GM18498 (cell line): ENCODE measurements around the gene LZTFL1.
A peak's percentile ranks its signal among the peaks of the same experiment; 100 is the strongest.

Experiments used
- ATAC-seq: cut with Tn5 transposase; IDR thresholded peaks from one replicate; pipeline ENCODE4 v1.9.1; 2021; ENCODE audit warnings: mild to moderate bottlenecking, moderate library complexity; ENCODE audit not compliant: unreplicated experiment

LZTFL1 gene, protein sequence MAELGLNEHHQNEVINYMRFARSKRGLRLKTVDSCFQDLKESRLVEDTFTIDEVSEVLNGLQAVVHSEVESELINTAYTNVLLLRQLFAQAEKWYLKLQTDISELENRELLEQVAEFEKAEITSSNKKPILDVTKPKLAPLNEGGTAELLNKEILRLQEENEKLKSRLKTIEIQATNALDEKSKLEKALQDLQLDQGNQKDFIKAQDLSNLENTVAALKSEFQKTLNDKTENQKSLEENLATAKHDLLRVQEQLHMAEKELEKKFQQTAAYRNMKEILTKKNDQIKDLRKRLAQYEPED

DNA sequence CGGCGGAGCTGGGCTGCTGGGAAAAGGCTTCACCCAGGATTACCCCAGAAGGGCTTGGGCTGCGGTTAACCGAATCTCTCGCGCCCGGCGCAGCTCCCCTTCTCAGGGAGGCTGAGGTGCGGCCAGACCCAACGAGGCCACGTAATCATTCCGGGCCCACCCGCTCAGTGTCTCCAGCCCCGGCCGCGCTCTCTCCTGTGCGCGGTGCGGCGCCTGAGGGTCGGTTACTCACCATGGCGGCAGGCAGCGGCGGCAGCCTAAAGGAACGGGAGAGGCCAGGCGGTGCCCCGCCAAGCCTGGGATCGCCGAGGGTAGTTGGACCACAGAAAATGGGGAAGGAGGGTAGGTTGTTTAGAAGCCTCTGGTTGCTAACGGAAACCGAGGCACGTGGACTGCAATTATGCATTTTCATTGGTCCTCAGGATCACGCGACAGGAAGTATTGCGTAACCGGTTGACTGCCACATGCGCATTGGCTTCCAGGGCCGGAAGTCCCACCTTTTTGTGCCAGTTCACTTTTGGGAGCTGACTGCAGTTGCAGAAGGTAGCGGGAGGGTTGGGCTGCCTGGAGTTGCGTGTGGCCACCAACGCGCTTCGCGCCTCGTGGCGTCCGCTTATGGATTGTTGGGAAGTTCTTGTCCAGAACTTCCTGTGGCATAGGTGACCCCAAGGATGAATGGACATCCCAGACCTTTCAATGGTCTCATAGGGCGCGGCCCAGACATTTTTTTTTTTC is at the start of gene LZTFL1:
Gene LZTFL1 (minus strand): TSS at position 363 of the 735 bp plus-strand sequence. CDS start 128 bp downstream, at position 235.
- ATAC-seq, result peak; percentile 98

DNA sequence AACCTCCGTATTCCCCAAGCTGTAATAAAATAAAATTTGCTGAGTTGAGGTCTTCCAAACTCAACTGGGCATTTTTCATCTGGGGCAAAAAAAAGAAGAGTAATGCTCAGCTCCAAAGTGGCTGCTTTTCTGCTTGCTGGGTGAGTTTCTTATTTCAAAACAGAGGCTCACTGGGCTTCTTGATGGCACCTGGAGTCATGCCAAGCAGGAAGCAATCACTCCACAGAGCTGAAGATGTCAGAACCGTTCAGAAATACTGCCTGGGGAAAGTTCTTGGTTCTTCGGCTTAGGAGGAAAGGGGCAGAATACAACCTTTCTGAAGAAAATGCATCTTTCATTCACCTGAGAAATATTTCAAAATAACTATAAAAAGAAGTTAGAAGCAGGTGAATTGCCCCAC is 48.5 kb upstream of the LZTFL1 start:
- no peak for ATAC-seq

DNA sequence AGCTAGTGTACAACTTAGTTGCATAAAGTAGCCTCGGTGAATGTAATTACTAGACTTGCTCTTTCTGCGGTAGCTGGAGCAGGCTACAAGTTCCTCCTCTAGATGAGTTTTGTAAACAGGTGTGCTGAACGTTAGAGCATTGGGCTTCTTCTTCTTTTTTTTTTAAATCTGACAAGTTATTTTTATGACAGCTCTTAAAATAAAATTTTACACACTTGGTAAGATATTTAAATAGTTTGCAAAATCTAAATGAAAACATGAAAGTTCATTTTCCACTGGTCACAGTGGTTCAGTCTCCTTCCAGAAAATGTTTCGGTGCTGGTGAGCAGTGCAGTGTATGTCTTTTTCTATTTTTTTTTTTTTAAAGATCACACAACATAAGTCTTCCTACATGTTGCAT is 47.4 kb upstream of the LZTFL1 start:
- no peak for ATAC-seq

DNA sequence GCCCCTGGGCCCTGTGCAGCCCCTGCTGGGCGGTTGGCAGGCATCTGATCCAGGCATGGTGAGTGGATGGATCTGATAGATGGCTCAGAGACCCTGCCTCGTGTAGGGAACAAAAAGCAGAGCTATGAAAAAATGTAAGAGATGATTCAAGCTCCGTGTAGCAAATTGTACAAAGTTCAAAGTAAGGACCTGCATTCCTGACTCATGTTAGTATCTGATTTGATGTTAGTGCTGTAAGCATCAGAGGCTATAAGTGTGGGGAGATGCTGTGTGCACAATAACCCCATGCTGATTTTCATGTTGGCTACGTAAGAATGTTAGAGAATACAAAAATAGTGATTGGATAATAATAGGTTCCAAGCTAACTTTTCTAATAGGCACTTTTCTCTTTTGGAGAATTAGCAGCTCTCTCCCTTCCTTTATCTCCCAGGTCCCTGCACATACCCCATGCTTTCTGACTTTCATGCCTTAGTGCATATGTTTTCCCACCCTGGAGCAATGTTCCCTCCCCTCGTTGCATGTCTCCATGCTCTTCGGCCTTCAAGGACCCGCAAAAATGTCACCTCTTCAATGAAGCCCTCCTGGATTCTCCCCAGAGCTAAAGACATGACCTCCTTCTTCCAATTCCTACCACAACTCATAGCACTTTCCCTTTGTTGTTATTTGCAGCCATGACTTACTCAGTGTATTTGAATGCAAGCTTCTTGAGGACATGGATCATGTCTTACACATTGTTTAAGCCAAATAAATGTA is 46.0 kb upstream of the LZTFL1 start:
- ATAC-seq, result no peak

DNA sequence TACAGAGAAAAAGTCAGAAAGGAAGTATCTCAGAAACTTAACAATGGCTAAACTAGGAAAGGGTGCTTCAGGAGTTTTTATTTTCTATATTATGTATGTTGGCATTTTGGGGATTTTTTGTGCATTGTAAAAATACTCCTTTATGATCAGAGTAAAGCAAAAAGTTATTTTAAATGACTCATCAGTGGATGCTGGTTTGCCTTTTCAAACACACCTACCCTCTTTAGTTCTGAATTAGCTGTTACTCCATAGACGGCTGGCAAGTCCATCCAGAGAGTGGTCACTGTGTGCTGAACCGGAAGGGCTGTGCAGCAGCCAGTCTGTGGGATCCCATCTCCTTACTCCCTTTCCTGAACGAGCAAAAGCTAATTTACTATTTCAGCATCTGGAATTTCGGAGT is 45.4 kb upstream of the LZTFL1 start:
- ATAC-seq, result no peak

DNA sequence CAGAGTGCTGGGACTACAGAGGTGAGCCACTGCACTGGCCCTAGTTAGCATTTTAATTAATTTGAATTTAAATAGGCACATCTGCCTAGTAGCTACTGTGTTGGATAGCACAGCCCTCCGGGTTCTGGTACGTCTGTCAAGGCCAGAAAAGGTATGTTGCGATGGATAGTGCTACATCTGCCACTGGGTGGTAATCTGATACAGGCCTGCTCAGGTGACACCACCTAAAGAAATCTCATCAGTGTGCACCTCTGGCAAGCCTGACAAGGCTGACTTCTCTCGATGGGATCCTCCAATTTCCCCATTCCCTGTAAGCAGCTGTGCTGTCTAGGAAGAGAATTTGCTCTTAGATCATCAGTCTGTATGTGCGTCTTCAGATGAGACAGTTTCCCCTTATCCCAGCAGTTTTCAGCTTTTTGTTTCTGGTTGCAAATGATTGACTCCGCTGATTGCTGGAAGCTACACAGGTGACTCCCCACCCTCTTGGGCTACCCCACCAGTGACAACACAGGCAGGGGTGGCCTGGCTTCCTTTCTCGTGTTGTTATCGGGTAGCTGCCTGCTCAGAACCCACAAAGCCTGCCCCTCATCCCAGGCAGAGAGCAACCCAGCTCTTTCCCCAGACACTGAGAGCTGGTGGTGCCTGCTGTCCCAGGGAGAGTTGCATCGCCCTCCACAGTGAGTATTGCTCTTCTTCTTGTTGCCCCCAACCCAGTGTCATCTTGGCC is 44.2 kb upstream of the LZTFL1 start, which contains the start of gene CCR9:
Gene CCR9 (plus strand): TSS at position 565 of the 727 bp plus-strand sequence. CDS start 8,391 bp downstream, outside the sequence.
- no peak for ATAC-seq

DNA sequence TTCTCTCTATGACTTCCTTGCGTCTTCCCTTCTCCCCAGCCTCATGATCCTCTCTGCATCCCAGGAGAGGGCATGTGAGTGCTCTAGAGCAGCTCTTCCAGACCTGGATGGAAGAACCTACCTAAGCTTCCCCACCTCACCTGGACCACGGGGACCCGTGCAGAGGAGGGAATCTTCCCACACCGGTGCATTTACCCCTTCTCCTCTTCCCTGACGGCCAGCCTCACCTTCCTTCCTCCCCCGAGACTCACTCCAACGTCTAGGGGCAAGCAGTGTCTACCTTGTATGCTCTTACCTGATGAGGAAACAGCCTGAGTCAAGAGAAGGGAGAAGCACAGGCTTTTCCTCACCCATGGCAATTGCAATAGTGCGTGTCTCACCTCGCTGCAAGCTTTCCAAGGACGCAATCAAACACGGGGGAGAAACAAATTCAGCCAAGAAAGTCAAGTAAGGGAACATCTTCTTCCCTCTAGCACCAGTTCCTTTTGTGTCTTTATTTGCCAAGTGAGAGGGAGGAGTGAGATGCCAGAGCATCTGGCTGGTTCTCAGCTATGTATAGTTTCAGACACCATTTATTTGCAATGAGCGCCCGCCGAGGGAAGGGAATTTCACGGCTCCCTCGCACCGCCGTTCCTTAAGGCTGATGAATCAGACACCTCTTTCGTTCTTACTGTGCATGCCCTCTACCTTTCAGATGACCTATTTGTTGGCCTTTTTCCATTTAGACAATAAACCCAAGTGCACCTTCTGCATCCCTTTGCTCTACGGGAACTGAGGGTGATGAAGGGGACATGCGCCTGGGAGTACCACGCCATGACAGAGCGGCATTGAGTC is 42.7 kb upstream of the LZTFL1 start:
- ATAC-seq, result no peak

DNA sequence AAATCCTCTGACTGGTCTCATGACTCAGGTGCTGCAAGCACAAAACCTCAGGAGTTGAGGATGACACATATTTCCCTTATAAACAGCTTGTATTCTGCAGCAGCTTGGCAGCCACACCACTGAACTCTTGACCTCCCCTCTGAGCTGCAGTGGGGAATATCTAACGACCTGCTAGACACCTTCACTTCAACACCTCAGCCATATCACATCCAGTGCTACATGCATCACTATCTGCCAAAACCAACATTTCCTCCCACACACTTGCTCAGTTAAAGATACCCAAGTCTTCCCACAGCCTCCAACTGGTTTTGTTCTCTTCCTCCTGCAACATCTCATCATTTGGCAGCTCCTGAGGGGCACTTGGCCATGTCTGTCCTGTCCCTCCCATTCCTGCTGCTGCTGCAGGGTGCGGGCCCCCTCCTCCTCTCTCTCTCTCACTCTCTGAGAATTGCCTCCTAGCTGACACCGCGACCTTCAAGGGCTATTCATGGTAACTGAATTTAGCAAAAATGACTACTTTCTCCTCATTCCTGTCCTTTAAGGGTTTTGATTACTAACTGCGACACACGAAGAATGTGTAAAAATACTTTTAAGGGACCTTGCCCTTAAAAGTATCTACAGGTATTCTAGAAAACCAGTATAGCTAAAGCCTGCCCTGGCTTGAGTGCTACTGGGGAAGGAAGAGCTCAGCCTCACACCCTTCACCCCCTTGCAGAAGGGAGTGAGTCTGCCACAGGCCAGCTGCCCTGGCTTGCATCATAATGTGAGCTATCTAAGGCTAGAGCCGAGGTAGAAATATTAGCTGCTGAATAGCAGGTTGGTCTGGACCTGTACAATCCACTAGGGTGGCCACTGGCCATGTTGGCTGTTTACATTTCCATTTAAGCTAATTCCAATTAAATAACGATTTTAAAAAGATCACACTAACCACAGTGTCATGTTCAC is 39.4 kb upstream of the LZTFL1 start:
- no peak for ATAC-seq

DNA sequence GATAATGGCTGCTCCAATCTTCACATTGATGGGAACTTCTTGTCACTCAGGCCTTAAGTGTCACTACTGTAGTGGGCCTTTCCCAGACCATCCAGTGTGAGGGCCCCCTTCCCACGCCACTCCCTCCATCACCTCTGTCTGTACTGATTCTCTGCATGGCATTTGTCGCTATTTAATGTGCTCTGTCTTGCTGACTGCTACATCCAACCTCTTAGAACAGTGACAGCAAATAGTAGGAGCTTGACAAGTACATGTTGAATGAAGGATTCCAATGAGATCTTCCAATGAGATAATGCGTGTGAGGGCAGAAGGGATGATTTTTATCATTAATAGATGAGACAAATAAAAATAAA is 38.8 kb upstream of the LZTFL1 start:
- no peak for ATAC-seq

DNA sequence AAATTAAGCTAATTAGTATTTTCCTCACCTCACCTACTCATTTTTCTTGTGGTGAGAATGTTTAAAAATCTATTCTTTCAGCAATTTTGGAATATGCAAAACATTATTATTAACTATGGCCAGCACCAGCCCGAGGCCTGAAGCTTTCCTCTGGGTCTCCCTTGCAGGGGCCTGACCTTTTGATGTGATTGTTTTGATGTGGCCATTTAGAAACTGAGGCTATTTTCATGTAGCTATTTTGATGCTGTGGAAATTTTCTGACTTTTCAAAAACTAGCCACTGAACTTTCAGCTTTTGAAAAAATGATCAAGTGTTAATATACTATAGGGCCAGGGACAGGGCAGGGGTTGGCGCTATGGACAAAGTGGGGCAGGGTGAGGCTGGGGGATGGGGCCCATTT is 36.2 kb upstream of the LZTFL1 start:
- no peak for ATAC-seq

DNA sequence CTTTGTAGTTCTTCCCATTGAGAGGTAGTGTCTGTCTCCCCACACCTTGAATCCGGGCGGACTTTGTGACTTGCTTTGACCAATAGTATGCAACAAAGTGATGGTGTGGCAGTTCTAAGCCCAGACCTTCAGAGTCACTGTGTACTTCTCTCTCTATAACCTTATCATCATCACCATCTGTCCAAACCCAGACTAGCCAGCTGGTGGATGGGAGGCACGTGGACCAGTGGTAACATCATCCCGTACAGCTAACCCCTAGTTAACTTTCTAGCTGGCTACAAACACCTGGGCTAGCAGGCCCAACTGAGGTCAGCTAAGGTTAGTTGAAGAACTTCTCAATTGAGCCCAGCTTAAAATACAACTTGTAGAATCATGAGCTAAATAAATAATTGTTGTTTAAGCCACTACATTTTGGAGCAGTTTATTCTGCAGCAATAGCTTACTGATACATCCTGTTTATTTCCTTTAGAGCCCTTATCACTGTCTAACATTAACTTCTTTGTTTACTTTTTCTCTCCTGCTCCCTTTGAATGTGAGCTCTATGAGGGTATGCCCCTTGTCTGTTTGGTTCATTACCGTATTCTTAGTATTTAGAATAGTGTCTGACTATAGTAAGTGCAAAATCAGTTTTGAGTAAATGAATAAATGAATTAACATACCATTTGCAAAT is 32.9 kb upstream of the LZTFL1 start:
- no peak for ATAC-seq

DNA sequence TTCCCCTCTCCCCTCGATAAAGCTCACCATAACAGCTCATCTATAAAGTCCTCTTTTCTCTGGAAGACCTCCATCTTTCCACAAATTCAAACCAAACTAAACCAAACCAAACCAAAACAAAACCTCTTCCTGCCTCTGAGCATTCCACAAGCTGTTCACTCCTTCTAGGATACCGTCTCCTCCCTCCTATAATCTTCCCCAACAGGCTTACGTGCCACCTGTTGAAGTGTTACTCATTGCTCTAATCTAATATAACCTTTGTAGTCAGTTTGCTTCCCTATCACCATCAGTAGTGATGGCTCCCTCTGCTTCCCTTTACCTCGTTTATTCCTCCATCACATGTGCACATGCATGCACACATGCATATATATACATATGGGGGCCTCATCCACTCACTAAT is 31.7 kb upstream of the LZTFL1 start:
- ATAC-seq, result no peak

DNA sequence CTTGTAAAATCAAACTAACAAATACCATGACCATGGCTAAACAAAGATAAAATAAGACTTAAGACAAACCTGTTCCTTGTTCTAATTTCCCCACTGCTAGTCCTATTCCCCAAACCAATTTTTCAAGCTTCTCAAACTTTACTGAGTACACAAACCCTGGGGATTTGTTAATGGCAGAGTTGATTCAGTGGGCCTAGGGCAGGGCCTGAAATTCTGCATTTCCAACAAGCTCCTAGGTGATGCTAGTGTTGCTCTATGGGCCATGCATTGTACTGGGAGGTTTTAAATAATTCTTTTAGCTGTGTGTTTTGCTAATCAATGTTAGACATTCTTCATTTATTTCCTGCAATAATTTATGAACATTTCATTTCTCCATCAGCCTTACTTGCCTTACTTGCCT is 31.1 kb upstream of the LZTFL1 start:
- no peak for ATAC-seq

DNA sequence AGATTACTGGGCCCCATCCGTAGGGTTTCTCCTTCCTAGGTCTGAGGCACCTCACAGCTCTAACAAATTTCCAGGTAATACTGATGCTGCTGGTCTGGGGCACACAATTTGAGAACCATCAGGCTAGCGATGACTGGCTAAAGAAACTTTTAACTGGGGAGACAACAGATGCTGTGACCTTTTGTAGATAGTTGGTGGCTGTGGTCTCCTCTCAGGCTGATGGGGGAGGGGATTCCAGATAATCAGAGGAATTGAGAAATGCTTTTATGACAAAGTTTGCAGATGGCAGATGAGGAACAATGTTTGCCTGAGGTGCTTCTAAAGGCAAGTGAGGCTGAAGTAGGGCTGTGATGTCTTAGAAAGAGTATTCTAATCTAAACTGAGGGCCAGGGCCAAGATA is 30.6 kb upstream of the LZTFL1 start:
- no peak for ATAC-seq

DNA sequence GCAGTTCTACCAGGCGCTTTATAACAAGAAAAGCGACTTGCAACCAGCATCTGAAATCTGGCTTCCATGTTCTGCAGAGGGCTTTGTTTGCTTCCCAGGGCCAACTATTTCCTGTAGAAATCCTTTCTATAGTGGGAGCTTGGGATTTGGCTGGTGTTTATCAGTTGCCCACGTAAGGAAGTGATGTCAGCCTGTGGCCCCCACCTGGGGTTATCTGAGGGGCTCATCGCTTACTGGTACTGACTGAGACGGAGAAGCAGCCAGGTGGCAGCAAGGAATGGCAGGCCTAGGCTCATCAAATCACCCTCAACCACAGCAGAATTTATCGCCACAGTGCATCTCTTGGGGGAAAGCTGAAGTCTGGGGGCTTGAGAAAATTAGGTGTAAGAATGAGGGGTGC is 29.9 kb upstream of the LZTFL1 start:
- no peak for ATAC-seq

DNA sequence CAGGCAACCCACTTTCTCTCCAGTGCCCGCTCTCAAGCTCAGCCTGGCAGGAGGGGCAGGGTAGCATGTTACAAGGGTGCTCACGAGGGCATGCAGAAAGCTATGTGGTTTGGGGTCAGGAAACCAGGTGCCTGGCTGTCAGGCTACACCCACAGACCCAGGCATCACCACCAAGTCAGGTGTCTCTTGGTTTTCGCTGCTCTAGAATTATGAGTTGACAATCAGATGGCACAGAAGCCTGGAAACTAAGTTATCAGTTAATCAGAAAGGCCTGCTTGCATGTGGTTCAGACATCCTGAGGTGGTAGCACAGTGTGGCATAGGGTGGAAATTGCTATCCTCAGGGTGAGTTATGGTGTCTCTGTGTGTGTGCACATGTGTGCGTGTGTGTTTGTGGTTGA is 28.2 kb upstream of the LZTFL1 start:
- no peak for ATAC-seq

DNA sequence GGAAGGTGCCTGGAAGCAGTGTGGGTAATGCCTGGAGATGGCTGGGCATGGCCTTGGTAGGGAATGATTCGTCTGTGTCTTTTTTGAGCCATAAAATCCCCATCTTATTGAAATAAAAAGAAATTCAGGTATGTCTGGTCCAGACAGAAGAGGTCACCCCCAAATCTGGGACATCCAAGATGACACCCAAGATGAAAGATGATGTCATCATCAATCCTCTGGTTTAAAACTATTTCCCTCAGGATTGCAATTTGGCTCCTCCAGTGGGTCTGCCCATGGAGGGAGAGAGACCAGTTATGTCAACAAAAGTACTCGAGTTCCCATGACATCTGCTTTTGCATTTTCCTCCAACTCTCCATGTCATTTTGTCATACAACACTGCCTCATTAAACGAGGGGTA is 27.7 kb upstream of the LZTFL1 start:
- no peak for ATAC-seq

DNA sequence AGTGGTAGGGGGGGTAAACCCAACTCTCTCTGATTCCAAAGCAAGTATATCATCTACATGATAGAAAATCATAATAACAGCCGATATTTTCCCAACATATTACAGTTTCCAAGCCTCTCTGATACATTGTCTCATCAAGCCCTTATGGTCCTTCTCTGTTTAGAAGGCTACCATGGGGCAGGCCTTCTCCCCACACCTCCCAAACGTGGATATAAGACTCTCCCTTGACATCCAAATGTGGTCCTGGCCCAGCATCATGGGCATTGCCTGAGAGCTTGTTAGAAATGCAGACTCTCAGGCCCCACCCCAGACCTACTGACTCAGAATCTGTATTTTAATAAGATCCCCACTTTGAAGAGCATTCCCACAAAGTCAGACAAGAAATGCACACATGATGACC is 26.7 kb upstream of the LZTFL1 start:
- ATAC-seq, result no peak

DNA sequence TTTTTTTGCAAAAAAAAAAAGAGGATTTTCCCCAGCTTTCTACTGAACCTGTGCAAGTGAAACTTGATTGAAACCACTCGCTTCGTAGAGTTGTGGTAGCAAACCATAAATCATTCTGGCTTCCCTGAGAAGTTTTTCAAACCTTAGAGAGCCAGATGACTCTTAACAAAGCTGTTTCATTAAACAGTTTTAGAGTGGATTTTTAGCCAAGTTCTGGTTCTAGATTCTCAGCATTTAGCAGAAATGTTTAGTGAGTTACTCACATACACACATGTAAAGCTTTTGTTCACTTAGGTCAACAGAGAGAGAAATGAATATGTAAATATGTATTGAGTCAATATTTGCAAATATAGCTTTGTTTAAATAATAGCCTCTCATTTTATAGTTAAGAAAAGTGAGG is 26.3 kb upstream of the LZTFL1 start:
- ATAC-seq, result no peak
